ENCODE data around the gene RTN4RL2.

RTN4RL2 gene

GRCh38 chr11:57506522-57506921 is 46.2 kb downstream of the RTN4RL2 start:
- ATAC-seq (replicated peaks; ENCODE audit: extremely low read depth, poor library complexity, severe bottlenecking): no peak

GRCh38 chr11:57508341-57509170 is 48.2 kb downstream of the RTN4RL2 start:
- Mint-ChIP-seq H3K4me1 (peaks cover 12% of the 10 kb centered on the region), H3K9me3 (no peaks in the 10 kb centered on the region), H3K36me3 (ENCODE audit: insufficient read depth) (peaks cover 2% of the 10 kb centered on the region), H3K27me3 (no peaks in the 10 kb centered on the region), H3K4me3 (no peak overlapping the region), H3K27ac (ENCODE audit: low read depth) (no peak overlapping the region)
- ATAC-seq (replicated peaks; ENCODE audit: extremely low read depth, poor library complexity, severe bottlenecking): no peak
- DNase-seq (ENCODE audit: low spot score in 2 of 2): no peak

More at GRCh38 chr11:57506522-57506921, 46.2 kb downstream of the RTN4RL2 start:
- no peak for DNase-seq (ENCODE audit: low spot score in 2 of 2)
- H3K9me3 Mint-ChIP-seq: no peaks in the 10 kb centered on the region
- peaks cover 2% of the 10 kb centered on the region for H3K36me3 Mint-ChIP-seq (ENCODE audit: insufficient read depth)
- no peak overlapping the region for H3K4me3 Mint-ChIP-seq
- H3K4me1 Mint-ChIP-seq: peaks cover 2% of the 10 kb centered on the region
- no peaks in the 10 kb centered on the region for H3K27me3 Mint-ChIP-seq
- H3K27ac Mint-ChIP-seq (ENCODE audit: low read depth): no peak overlapping the region

- H3K27ac Mint-ChIP-seq (ENCODE audit: low read depth): peak overlapping the region; percentile 61
- no peaks in the 10 kb centered on the region for H3K9me3 Mint-ChIP-seq
- no peak for ATAC-seq (replicated peaks; ENCODE audit: extremely low read depth, poor library complexity, severe bottlenecking)
- DNase-seq (ENCODE audit: low spot score in 2 of 2): no peak
- H3K27me3 Mint-ChIP-seq: no peaks in the 10 kb centered on the region
- no peak overlapping the region for H3K4me3 Mint-ChIP-seq
- H3K36me3 Mint-ChIP-seq (ENCODE audit: insufficient read depth): peaks cover 6% of the 10 kb centered on the region
- peaks cover 27% of the 10 kb centered on the region for H3K4me1 Mint-ChIP-seq
Observed at GRCh38 chr11:57511741-57512430, 51.6 kb downstream of the RTN4RL2 start.

- H3K4me3 Mint-ChIP-seq: peak overlapping the region; percentile 99
- H3K9me3 Mint-ChIP-seq: no peaks in the 10 kb centered on the region
- peaks cover 27% of the 10 kb centered on the region for H3K4me1 Mint-ChIP-seq
- DNase-seq (ENCODE audit: low spot score in 2 of 2) (no peak), ATAC-seq (replicated peaks; ENCODE audit: extremely low read depth, poor library complexity, severe bottlenecking) (no peak)
- H3K27ac Mint-ChIP-seq (ENCODE audit: low read depth): peak overlapping the region; percentile 61
- H3K27me3 Mint-ChIP-seq: no peaks in the 10 kb centered on the region
- H3K36me3 Mint-ChIP-seq (ENCODE audit: insufficient read depth): peaks cover 6% of the 10 kb centered on the region
Observed at GRCh38 chr11:57512646-57513451, 52.5 kb downstream of the RTN4RL2 start.

- no peaks in the 10 kb centered on the region for H3K9me3 Mint-ChIP-seq
- peaks cover 27% of the 10 kb centered on the region for H3K4me1 Mint-ChIP-seq
- peak overlapping the region; percentile 99 for H3K4me3 Mint-ChIP-seq
- ATAC-seq (replicated peaks; ENCODE audit: extremely low read depth, poor library complexity, severe bottlenecking) (no peak), DNase-seq (ENCODE audit: low spot score in 2 of 2) (no peak)
- H3K27ac Mint-ChIP-seq (ENCODE audit: low read depth): peak overlapping the region; percentile 53
- peaks cover 6% of the 10 kb centered on the region for H3K36me3 Mint-ChIP-seq (ENCODE audit: insufficient read depth)
- H3K27me3 Mint-ChIP-seq: no peaks in the 10 kb centered on the region
Observed at GRCh38 chr11:57513452-57513795, 53.1 kb downstream of the RTN4RL2 start.

- H3K36me3 Mint-ChIP-seq (ENCODE audit: insufficient read depth): peaks cover 6% of the 10 kb centered on the region
- no peaks in the 10 kb centered on the region for H3K9me3 Mint-ChIP-seq
- peak; percentile 25 for ATAC-seq (replicated peaks; ENCODE audit: extremely low read depth, poor library complexity, severe bottlenecking)
- H3K4me3 Mint-ChIP-seq: peak overlapping the region; percentile 99
- no peak for DNase-seq (ENCODE audit: low spot score in 2 of 2)
- peak overlapping the region; percentile 95 for H3K27ac Mint-ChIP-seq (ENCODE audit: low read depth)
- no peaks in the 10 kb centered on the region for H3K27me3 Mint-ChIP-seq
- peaks cover 27% of the 10 kb centered on the region for H3K4me1 Mint-ChIP-seq
Observed at GRCh38 chr11:57513911-57514537, 53.7 kb downstream of the RTN4RL2 start.

GRCh38 chr11:57514538-57515331 is 54.4 kb downstream of the RTN4RL2 start:
- ATAC-seq (replicated peaks; ENCODE audit: extremely low read depth, poor library complexity, severe bottlenecking) (peak; percentile 65), DNase-seq (ENCODE audit: low spot score in 2 of 2) (no peak)
- H3K4me1 Mint-ChIP-seq: peaks cover 27% of the 10 kb centered on the region
- H3K27me3 Mint-ChIP-seq: no peaks in the 10 kb centered on the region
- H3K4me3 Mint-ChIP-seq: peak overlapping the region; percentile 99
- peak overlapping the region; percentile 95 for H3K27ac Mint-ChIP-seq (ENCODE audit: low read depth)
- H3K9me3 Mint-ChIP-seq: no peaks in the 10 kb centered on the region
- peaks cover 6% of the 10 kb centered on the region for H3K36me3 Mint-ChIP-seq (ENCODE audit: insufficient read depth)

- Mint-ChIP-seq H3K4me1 (peaks cover 27% of the 10 kb centered on the region), H3K4me3 (peak within 1 kb of the TSS; percentile 99), H3K9me3 (no peaks in the 10 kb centered on the region), H3K27me3 (no peaks in the 10 kb centered on the region), H3K27ac (ENCODE audit: low read depth) (peak within 1 kb of the TSS; percentile 95), H3K36me3 (ENCODE audit: insufficient read depth) (peaks cover 4% of the 10 kb centered on the region)
- DNase-seq (ENCODE audit: low spot score in 2 of 2): no peak
- peak; percentile 16 for ATAC-seq (replicated peaks; ENCODE audit: extremely low read depth, poor library complexity, severe bottlenecking)
Observed at GRCh38 chr11:57515332-57516060, 55.2 kb downstream of the RTN4RL2 start, which contains the start of gene SLC43A1. TSS of gene SLC43A1 (minus strand) at chr11:57515702. CDS start at chr11:57514111, 1,591 bp downstream.

- no peaks in the 10 kb centered on the region for H3K9me3 Mint-ChIP-seq
- no peaks in the 10 kb centered on the region for H3K27me3 Mint-ChIP-seq
- no peak for DNase-seq (ENCODE audit: low spot score in 2 of 2)
- no peak for ATAC-seq (replicated peaks; ENCODE audit: extremely low read depth, poor library complexity, severe bottlenecking)
- peaks cover 27% of the 10 kb centered on the region for H3K4me1 Mint-ChIP-seq
- H3K36me3 Mint-ChIP-seq (ENCODE audit: insufficient read depth): peaks cover 4% of the 10 kb centered on the region
- H3K27ac Mint-ChIP-seq (ENCODE audit: low read depth): peak overlapping the region; percentile 95
- H3K4me3 Mint-ChIP-seq: peak overlapping the region; percentile 99
Observed at GRCh38 chr11:57516061-57516443, 55.7 kb downstream of the RTN4RL2 start.

- Mint-ChIP-seq H3K27ac (ENCODE audit: low read depth) (no peak overlapping the region), H3K27me3 (no peaks in the 10 kb centered on the region), H3K36me3 (ENCODE audit: insufficient read depth) (no peaks in the 10 kb centered on the region), H3K4me1 (peaks cover 2% of the 10 kb centered on the region), H3K9me3 (no peaks in the 10 kb centered on the region), H3K4me3 (no peak overlapping the region)
- ATAC-seq (replicated peaks; ENCODE audit: extremely low read depth, poor library complexity, severe bottlenecking) (no peak), DNase-seq (ENCODE audit: low spot score in 2 of 2) (no peak)
Observed at GRCh38 chr11:57521116-57521515, 60.8 kb downstream of the RTN4RL2 start.

GRCh38 chr11:57523419-57523818 is 63.1 kb downstream of the RTN4RL2 start:
- no peak for DNase-seq (ENCODE audit: low spot score in 2 of 2)

More at GRCh38 chr11:57523419-57523818, 63.1 kb downstream of the RTN4RL2 start:
- ATAC-seq (replicated peaks; ENCODE audit: extremely low read depth, poor library complexity, severe bottlenecking): no peak
- Mint-ChIP-seq H3K4me3 (no peak overlapping the region), H3K9me3 (no peaks in the 10 kb centered on the region), H3K4me1 (no peaks in the 10 kb centered on the region), H3K36me3 (ENCODE audit: insufficient read depth) (no peaks in the 10 kb centered on the region), H3K27ac (ENCODE audit: low read depth) (no peak overlapping the region), H3K27me3 (no peaks in the 10 kb centered on the region)

All from central memory CD8-positive, alpha-beta T cell (primary cell).